H9 (cell line): ENCODE results near the gene SLC14A1. TPM values are rescaled to one million over a fixed set of nuclear protein-coding genes. Genes with fewer than 3 reads are reported as not detected.

ENCODE experiments used
- DNase-seq: peaks from one replicate; pipeline ENCODE4 v3.0.0-alpha.2; 2017
- H2AFZ ChIP-seq: one replicate; pipeline ENCODE4 v1.6.1; 2013; ENCODE audit warnings: mild to moderate bottlenecking, low read length, control low read depth, moderate library complexity
- H2AK5ac ChIP-seq: 2 replicates; pipeline ENCODE4 v1.6.1; 2013; ENCODE audit warnings: low read length, control low read depth, mixed read lengths; ENCODE audit not compliant: insufficient read length
- H2BK120ac ChIP-seq: one replicate; pipeline ENCODE4 v1.6.1; 2013; ENCODE audit warnings: low read depth, mild to moderate bottlenecking, low read length, control low read depth, inconsistent platforms; ENCODE audit not compliant: poor library complexity, severe bottlenecking
- H2BK12ac ChIP-seq: 2 replicates; pipeline ENCODE4 v1.6.1; 2013; ENCODE audit warnings: low read length, control low read depth, mixed read lengths, low read depth; ENCODE audit not compliant: insufficient read length
- H2BK15ac ChIP-seq: 2 replicates; pipeline ENCODE4 v1.6.1; 2013; ENCODE audit warnings: low read depth, low read length, control low read depth
- H2BK20ac ChIP-seq: one replicate; pipeline ENCODE4 v1.6.1; 2013; ENCODE audit warnings: low read depth, mild to moderate bottlenecking, low read length, control low read depth, inconsistent platforms; ENCODE audit not compliant: poor library complexity, severe bottlenecking
- H2BK5ac ChIP-seq: 2 replicates; pipeline ENCODE4 v1.6.1; 2013; ENCODE audit warnings: low read length, control low read depth, mixed read lengths; ENCODE audit not compliant: insufficient read length
- H3K14ac ChIP-seq: 2 replicates; pipeline ENCODE4 v1.6.1; 2013; ENCODE audit warnings: low read length, control low read depth; ENCODE audit not compliant: insufficient read depth
- H3K18ac ChIP-seq: 2 replicates; pipeline ENCODE4 v1.6.1; 2013; ENCODE audit warnings: low read depth, mild to moderate bottlenecking, mixed read lengths, low read length, control low read depth; ENCODE audit not compliant: insufficient read length
- H3K23ac ChIP-seq: 2 replicates; pipeline ENCODE4 v1.6.1; 2013; ENCODE audit warnings: low read length, control low read depth, mixed read lengths, low read depth; ENCODE audit not compliant: insufficient read length
- H3K23me2 ChIP-seq: 2 replicates; pipeline ENCODE4 v1.6.1; 2013; ENCODE audit warnings: low read depth, mild to moderate bottlenecking, mixed read lengths, low read length, control low read depth; ENCODE audit not compliant: insufficient read length, poor library complexity, severe bottlenecking
- H3K27ac ChIP-seq: 2 replicates; pipeline ENCODE4 v1.5.1; 2013; ENCODE audit warnings: low read length, control low read depth, mixed read lengths, low read depth; ENCODE audit not compliant: insufficient read length
- H3K27me3 ChIP-seq: 2 replicates; pipeline ENCODE4 v1.6.1; 2013; ENCODE audit warnings: low read length, control low read depth, inconsistent platforms; ENCODE audit not compliant: insufficient read depth
- H3K4ac ChIP-seq: 2 replicates; pipeline ENCODE4 v1.6.1; 2013; ENCODE audit warnings: low read depth, mild to moderate bottlenecking, control low read depth, inconsistent platforms, low read length, moderate library complexity
- H3K4me1 ChIP-seq: 2 replicates; pipeline ENCODE4 v1.6.1; 2013; ENCODE audit warnings: low read length, control low read depth, inconsistent platforms; ENCODE audit not compliant: insufficient read depth
- H3K4me2 ChIP-seq: 2 replicates; pipeline ENCODE4 v1.6.1; 2013; ENCODE audit warnings: low read length, control low read depth, mixed read lengths; ENCODE audit not compliant: insufficient read length, insufficient read depth
- H3K56ac ChIP-seq: 2 replicates; pipeline ENCODE4 v1.6.1; 2013; ENCODE audit warnings: low read depth, mild to moderate bottlenecking, mixed read lengths, low read length, control low read depth; ENCODE audit not compliant: insufficient read length
- H3K79me1 ChIP-seq: 2 replicates; pipeline ENCODE4 v1.6.1; 2013; ENCODE audit warnings: low read depth, mild to moderate bottlenecking, moderate library complexity, low read length, control low read depth, inconsistent platforms; ENCODE audit not compliant: insufficient read depth, poor library complexity, severe bottlenecking
- H3K79me2 ChIP-seq: 2 replicates; pipeline ENCODE4 v1.6.1; 2013; ENCODE audit warnings: low read length, control low read depth, inconsistent platforms; ENCODE audit not compliant: insufficient read depth
- H3K9ac ChIP-seq: 2 replicates; pipeline ENCODE4 v1.6.1; 2013; ENCODE audit warnings: low read length, control low read depth, mixed read lengths; ENCODE audit not compliant: insufficient read length; ENCODE audit errors: extremely low read depth
- H3K9me3 ChIP-seq: one replicate; pipeline ENCODE4 v1.6.1; 2013; ENCODE audit warnings: low read depth, low read length, inconsistent platforms; ENCODE audit not compliant: control insufficient read depth
- H3T11ph ChIP-seq: one replicate; pipeline ENCODE4 v1.6.1; 2013; ENCODE audit warnings: mild to moderate bottlenecking, low read length, control low read depth, inconsistent platforms
- H4K20me1 ChIP-seq: one replicate; pipeline ENCODE4 v1.6.1; 2013; ENCODE audit not compliant: control insufficient read depth, insufficient read length, insufficient read depth
- H4K5ac ChIP-seq: 2 replicates; pipeline ENCODE4 v1.6.1; 2013; ENCODE audit warnings: low read depth, mild to moderate bottlenecking, mixed read lengths, low read length, control low read depth; ENCODE audit not compliant: insufficient read length
- H4K8ac ChIP-seq: replicated peaks from 2 replicates; pipeline ENCODE4 v1.6.1; 2013; ENCODE audit warnings: low read length, control low read depth, mixed read lengths, low read depth; ENCODE audit not compliant: insufficient read length
- H4K91ac ChIP-seq: 2 replicates; pipeline ENCODE4 v1.6.1; 2013; ENCODE audit warnings: low read depth, mild to moderate bottlenecking, moderate library complexity, mixed read lengths, low read length, control low read depth; ENCODE audit not compliant: insufficient read length
- H3K27ac Mint-ChIP-seq, 3 experiments: 2 replicates in 2 of 3; 3 replicates in 1 of 3; pipeline ENCODE4 v1.8.0; 2020 to 2021; ENCODE audit warnings: mixed read lengths in 3 of 3, mild to moderate bottlenecking in 1 of 3, moderate library complexity in 1 of 3
- H3K27me3 Mint-ChIP-seq: 2 replicates; pipeline ENCODE4 v1.8.0; 2021; ENCODE audit warnings: low read depth, mild to moderate bottlenecking, moderate library complexity, mixed read lengths
- H3K36me3 Mint-ChIP-seq, 3 experiments: 2 replicates in 2 of 3; 3 replicates in 1 of 3; pipeline ENCODE4 v1.8.0; 2020 to 2021; ENCODE audit warnings: low read depth in 3 of 3, mixed read lengths in 3 of 3; ENCODE audit not compliant: insufficient read depth in 1 of 3
- H3K4me1 Mint-ChIP-seq, 2 experiments: 2 replicates each; pipeline ENCODE4 v1.8.0; 2020; ENCODE audit warnings: mixed read lengths in 2 of 2
- H3K4me3 Mint-ChIP-seq, 2 experiments: 2 replicates in 1 of 2; 3 replicates in 1 of 2; pipeline ENCODE4 v1.8.0; 2020 to 2021; ENCODE audit warnings: mild to moderate bottlenecking in 2 of 2, mixed read lengths in 2 of 2, moderate library complexity in 1 of 2
- H3K9me3 Mint-ChIP-seq, 2 experiments: 2 replicates in 1 of 2; 3 replicates in 1 of 2; pipeline ENCODE4 v1.8.0; 2020; ENCODE audit warnings: mild to moderate bottlenecking in 2 of 2, mixed read lengths in 2 of 2, moderate library complexity in 1 of 2
- CTCF ChIP-seq: fragments of 200-600 bp; sonication (generic); conservative IDR thresholded peaks from 3 replicates; pipeline ENCODE4 v1.8.0; 2021; ENCODE audit warnings: antibody characterized with exemption, mild to moderate bottlenecking
- WGBS: extraction: QIAGEN DNeasy Blood & Tissue Kit; methylation state at CpG from one replicate; pipeline ENCODE4 v1.1.7; 2013; ENCODE audit warnings: missing lambda C conversion rate, low lambda C conversion rate, mixed read lengths; ENCODE audit not compliant: insufficient read length; ENCODE audit errors: extremely low coverage; 5-methylcytosine and 5-hydroxymethylcytosine counted together
- long read RNA-seq: library from polyadenylated mRNA; unstranded; transcript quantifications from one replicate; pipeline ENCODE4 v2.0.0, GENCODE V29; 2020
- total RNA-seq: library from RNA; stranded (reverse); gene quantifications from 2 replicates; pipeline ENCODE4 v1.2.1, GENCODE V29; 2021

Gene SLC14A1
- total RNA-seq: not detected in 2 replicates
- long read RNA-seq, partial matches to known transcripts: 0 of 1 reads
- long read RNA-seq, other reads (novel, unspliced or antisense): 0 of 1 reads

GRCh38 chr18:45723567-45724355 is at the start of gene SLC14A1:
SLC14A1 (plus strand) TSS chr18:45724181; CDS start chr18:45730321, 6,140 bp downstream.
- Histone ChIP-seq H3K79me1 (no peaks in the 10 kb centered on the region), H2BK120ac (no peak within 1 kb of the TSS), H3K18ac (no peak within 1 kb of the TSS), H2BK12ac (no peak within 1 kb of the TSS), H3K27ac (no peak within 1 kb of the TSS), H2BK20ac (no peak within 1 kb of the TSS), H2AK5ac (no peak within 1 kb of the TSS), H3K4me2 (no peak within 1 kb of the TSS), H4K5ac (no peak within 1 kb of the TSS), H3K9me3 (no peaks in the 10 kb centered on the region), H3K56ac (no peak within 1 kb of the TSS), H3K14ac (no peak within 1 kb of the TSS), H3K9ac (no peak within 1 kb of the TSS), H3K23ac (no peak within 1 kb of the TSS), H2BK15ac (no peak within 1 kb of the TSS), H3K4ac (no peak within 1 kb of the TSS), H3T11ph (no peak within 1 kb of the TSS), H3K23me2 (no peaks in the 10 kb centered on the region), H3K79me2 (no peaks in the 10 kb centered on the region), H4K8ac (no peak within 1 kb of the TSS), H3K27me3 (no peaks in the 10 kb centered on the region), H4K91ac (no peak within 1 kb of the TSS), H2AFZ (no peak within 1 kb of the TSS), H3K4me1 (no peaks in the 10 kb centered on the region), H2BK5ac (no peak within 1 kb of the TSS), H4K20me1 (no peaks in the 10 kb centered on the region)
- no CpG with 5 or more reads among the region's 6 CpGs for WGBS
- no peak within 1 kb of the TSS for H3K4me3 Mint-ChIP-seq
- H3K27ac Mint-ChIP-seq: no peak within 1 kb of the TSS; a peak in 1 of 7 replicates
- no peaks in the 10 kb centered on the region for H3K9me3 Mint-ChIP-seq
- TF ChIP-seq CTCF: no peak
- H3K4me1 Mint-ChIP-seq: peaks cover 13 to 20% of the 10 kb centered on the region in 2 experiments
- no peak for DNase-seq
- peaks cover 2% of the 10 kb centered on the region; the same call in 1 of the 2 replicates for H3K27me3 Mint-ChIP-seq
- H3K36me3 Mint-ChIP-seq: no peaks in the 10 kb centered on the region; a peak in 1 of 7 replicates
